ENCODE measurements around the gene COL11A2.
A peak's percentile ranks its signal among the peaks of the same experiment; 100 is the strongest.
"Not testable (repeated sequence)": the region's sequence is repeated elsewhere in the genome, so short reads cannot be mapped to it uniquely, and the experiment has no call there.

COL11A2 gene

GRCh38 chr6:33160096-33160495 is 32.2 kb downstream of the COL11A2 start:
- no peak for DNase-seq

DNA sequence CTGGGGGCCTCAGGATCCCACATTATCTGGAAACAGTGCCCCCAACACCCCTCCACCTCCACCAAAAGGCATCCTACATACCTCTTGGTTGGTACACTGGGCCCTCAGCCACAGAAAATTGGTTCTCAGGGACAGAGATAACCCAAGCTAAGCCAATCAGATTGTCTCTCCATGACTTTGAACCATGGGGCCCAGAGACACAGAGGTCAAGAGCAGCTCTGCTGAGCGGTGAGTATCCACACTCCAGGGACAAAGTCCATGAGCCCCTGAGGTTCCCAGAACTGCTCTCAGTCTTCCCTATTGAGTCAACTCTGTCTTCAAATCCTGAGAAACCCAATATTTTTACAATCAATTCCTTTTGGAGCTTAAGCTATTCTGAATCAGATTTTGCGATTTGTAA is 35.3 kb downstream of the COL11A2 start:
- DNase-seq, result no peak

DNA sequence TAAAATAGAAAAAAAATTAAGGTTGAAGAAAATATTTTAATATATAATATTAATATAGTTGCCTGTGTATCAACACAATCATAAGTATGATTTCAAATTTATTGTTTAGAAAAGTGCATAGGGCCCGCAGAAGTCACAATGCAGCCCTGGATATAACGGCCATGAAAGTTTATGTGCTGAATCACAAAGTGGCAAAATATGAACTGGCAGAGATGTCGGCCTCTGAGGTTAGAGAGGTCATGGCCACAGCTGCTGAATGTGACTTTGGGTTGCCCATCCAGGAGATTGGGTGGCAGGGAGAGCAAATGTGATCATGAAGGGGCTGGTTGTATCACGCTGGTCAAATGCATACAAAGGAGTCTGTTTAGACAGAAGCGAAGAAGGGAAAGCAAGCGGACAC is 35.7 kb downstream of the COL11A2 start:
- DNase-seq, result no peak

- DNase-seq, result no peak
Measured at GRCh38 chr6:33154349-33154748, 37.9 kb downstream of the COL11A2 start.

DNA sequence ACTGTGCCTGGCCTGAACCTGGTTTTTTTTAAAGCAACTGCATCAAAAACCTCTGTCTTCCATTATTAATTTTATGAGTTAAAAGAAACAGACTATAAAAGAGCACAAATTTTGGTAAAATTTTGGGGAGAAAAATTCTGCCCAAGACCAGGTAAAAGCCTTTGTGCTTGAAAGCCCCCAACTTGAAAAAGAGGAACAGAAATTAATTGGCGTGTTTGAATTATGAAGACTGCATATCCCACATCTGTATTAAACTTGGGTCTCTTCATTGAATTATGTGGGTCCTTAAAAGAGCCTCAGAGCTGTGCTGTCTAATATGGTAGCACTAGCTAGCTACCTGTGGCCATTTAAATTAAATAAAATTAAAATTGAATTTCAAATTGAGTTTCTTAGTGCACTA is 41.2 kb downstream of the COL11A2 start:
- no peak for DNase-seq

DNA sequence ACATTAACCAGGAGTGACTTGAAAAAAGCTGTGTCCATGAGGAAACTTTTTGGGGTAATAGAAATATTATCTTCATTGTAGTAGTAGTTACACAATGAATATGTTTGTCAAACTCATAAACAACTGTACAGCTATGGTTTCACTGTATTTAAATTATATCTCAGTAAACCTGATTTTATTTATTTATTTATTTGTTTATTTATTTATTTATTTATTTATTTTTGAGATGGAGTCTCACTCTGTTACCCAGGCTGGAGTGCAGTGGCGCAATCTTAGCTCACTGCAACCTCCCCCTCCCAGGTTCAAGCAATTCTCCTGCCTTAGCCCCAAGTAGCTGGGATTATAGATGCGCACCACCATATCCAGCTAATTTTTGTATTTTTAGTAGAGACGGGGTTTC is 41.7 kb downstream of the COL11A2 start:
- DNase-seq, result not testable (repeated sequence)

DNA sequence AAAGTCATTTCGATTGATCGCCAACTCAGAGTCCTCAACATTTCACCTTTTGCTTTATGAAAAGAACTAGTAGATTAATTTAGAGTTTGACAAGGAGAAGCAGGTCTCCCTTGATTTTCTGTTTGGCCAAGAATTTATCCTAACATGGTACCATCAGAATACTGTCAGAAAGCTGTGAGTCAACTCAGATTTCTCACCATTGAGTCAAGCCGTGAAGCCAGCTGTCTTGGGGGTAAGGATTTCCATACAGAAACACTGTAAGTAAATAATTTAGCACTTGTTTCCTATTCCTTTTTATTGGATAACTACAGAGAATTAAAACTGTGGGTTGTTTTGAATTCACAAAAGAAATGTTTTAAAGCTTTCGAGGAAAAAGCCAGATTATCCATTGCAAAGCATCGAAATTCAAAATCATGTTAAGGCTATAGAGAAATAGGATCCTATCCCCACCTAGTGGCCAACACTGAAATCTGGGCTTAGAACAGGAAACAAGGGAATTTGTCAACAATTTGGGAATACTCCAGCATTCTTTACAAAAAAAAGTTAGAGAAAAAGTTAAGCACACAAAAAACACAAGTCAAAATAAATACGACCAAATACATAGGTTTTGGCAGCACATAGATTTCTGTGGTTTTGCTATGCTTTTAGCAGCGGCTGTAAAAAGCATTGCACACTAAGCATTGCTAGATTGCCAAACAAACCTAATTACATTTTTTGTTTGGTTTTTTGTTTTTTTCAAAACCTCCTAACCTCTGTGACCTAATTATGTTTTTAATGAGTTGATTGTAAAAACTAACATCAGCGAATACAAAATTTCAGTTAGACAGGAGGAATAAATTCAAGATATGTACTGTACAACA is 44.2 kb downstream of the COL11A2 start:
- peak in 4 of 56 donors; percentile 5 to 45 (median 24) for DNase-seq

GRCh38 chr6:33144373-33144772 is 47.9 kb downstream of the COL11A2 start:
- peak in 8 of 56 donors; percentile 2 to 17 (median 6) for DNase-seq

- DNase-seq, result no peak
Measured at GRCh38 chr6:33143113-33143770, 49.0 kb downstream of the COL11A2 start.

- no peak for DNase-seq
Measured at GRCh38 chr6:33142501-33143070, 49.7 kb downstream of the COL11A2 start.

DNA sequence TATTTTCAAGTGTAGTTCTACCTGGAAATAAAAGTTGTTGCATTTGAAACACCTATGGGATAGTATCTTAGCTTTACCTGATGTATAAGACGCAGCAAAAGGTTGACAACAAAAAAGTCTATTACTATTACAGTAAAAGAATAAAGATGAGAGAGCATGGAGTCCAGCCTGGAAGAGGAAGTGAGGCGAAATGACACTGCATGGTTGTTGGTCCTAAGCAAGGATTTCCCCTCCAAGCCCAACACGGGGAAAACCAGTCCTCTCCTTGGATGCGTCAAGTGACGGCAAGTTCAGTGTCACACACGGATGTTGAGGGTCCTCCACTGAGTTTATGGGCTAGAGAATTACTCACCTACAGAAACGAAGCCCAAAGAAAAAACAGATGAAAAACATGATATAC is 51.7 kb downstream of the COL11A2 start:
- DNase-seq, result no peak

- no peak for DNase-seq
Measured at GRCh38 chr6:33139596-33140206, 52.6 kb downstream of the COL11A2 start.

GRCh38 chr6:33136310-33136900 is 55.9 kb downstream of the COL11A2 start:
- DNase-seq, result no peak

- no peak for DNase-seq
Measured at GRCh38 chr6:33132081-33132524, 60.2 kb downstream of the COL11A2 start.

DNA sequence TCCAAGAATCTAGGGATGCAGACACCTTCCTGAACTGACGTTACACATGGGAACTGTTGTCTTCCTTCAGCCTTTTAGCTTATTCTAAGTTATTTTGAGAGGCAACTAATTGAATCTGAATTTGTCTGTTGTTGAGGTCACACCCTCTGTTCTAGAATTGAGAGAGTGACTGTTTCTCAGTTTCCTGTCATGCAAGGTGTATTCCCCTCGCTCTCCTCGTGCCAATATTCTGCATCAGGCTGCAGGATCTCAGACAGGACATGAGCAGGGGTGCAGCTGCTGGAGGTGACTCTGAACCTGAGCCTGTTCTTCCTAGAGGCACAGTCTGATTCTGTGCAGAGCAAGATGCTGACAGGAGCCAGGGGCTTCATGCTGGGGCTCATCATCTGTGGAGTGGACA is 63.9 kb downstream of the COL11A2 start:
- no peak for DNase-seq

DNA sequence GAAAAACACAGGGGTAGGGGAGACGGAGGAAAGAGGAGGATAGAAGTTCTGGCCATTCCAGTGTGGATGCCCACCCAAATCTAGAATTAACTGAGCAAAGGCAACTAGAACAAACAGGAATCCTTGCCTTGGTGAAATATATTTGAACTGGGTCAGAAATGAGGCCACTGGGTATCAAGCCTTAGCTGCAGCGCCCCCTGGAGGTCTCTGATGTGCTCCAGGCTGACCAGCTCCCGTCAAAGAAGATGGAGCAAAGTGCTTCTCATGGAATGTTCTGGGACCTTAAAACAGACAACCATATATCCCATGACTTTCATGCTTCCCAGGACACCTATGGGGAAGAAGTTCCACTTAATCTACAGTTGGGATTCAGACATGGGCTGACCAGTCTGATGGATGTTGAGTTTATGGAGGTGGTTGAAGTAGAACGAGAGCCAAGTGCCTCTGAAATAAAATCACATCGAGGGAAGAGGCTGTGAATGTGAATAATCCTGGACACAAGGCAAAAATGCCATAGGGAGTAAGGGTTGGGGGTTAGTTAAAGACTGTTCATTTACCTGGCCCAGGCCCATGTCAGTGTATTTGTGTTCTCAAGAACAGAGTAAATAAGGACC is 66.1 kb downstream of the COL11A2 start:
- peak in 19 of 56 donors; percentile 2 to 74 (median 16) for DNase-seq

GRCh38 chr6:33124947-33125346 is 67.3 kb downstream of the COL11A2 start:
- no peak for DNase-seq

DNA sequence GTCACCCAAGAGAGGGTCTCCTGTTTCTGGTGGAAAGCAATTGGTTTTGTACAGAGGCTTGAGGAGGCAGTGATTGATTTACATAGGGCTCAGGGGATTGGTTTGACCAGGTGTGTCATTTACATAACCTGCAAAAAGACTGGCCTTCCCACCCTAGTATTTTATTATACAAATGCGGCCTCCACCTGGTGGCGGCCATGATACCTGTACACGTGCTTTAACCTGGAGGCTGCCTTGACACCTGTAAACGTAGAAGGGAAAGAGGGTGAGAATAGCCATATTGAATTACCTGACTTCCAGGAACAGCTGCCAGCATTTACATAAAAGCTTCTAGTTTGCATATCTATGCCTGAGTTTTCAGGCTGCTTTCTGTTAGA is 67.8 kb downstream of the COL11A2 start:
- DNase-seq, result no peak

GRCh38 chr6:33123732-33124524 is 68.3 kb downstream of the COL11A2 start:
- peak in 1 of 56 donors; percentile 4 for DNase-seq

GRCh38 chr6:33123181-33123580 is 69.1 kb downstream of the COL11A2 start:
- DNase-seq, result no peak

Measured in amygdala (tissue), 56 donors.